ENCODE results near the gene TAF1D.

DNA sequence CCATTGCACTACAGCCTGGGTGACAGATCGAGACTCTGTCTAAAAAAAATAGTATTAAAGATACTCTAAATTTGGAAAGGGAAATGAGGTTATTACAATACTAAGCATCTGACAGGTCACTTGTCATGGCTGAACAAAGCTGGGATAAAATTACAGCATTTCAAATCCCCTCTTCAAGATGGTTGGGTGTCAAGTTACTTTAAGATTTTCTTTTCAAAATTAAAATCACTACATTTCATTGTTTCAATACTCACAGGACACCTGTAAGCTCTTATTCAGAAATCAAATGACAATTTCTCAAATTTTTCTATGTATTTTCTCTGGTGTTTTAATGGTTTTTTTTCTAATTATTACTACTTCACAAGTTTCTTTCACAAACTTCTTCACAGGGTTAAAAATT, 5.7 kb downstream of the TAF1D start:
- TF ChIP-seq POLR2A (IDR thresholded peaks at IDR 0.05; ENCODE audit: low read depth, low read length): no peak
- TF ChIP-seq POLR2AphosphoS5 (IDR thresholded peaks at IDR 0.05; ENCODE audit: low read depth, low read length): no peak
- TF ChIP-seq TAF1 (IDR thresholded peaks at IDR 0.05; ENCODE audit: borderline replicate concordance, low read depth, low read length): no peak

Measured in GM12892 (cell line).